ENCODE measurements around the gene SAMM50. TPM values are rescaled to one million over a fixed set of nuclear protein-coding genes. Genes with fewer than 3 reads are reported as not detected.

The SAMM50 gene
- total and polyA plus RNA-seq, 2 experiments from 2014 or later = 58.6 to 60.3 TPM

DNA sequence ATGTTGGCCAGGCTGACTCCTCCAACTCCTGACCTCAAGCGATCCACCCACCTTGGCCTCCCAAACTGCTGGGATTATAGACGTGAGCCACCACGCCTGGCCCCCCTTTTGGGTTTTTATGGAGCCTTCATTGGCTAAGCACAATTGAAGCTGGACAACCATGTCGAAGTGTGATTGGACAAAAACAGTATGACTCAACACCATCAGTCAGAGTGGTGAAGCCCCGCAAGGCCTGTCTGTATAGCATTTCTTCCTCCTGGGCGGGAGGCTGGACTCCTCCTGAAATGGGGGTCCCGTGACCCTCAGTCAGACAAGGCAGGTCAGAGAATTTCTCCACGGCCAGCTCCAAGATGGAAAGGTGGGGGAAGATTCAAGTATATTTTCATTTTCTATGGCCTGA, 65.7 kb downstream of the SAMM50 start:
- Histone ChIP-seq H3K4me2 (no peak overlapping the region), H2AFZ (no peak overlapping the region), H3K27ac (ENCODE audit: low read depth) (no peak overlapping the region), H4K20me1 (replicated peaks; ENCODE audit: insufficient read depth) (no peaks in the 10 kb centered on the region), H3K27me3 (ENCODE audit: insufficient read depth) (peaks cover 5% of the 10 kb centered on the region; the same call in 1 of the 2 replicates), H3F3A (replicated peaks; ENCODE audit: low read depth) (no peaks in the 10 kb centered on the region), H3K79me2 (replicated peaks; ENCODE audit: insufficient read depth) (no peaks in the 10 kb centered on the region), H3K4me1 (ENCODE audit: insufficient read depth) (peaks cover 12% of the 10 kb centered on the region; the same call in 1 of the 2 replicates), H3K4me3 (no peak overlapping the region), H3K9me2 (ENCODE audit: insufficient read depth) (no peaks in the 10 kb centered on the region), H3K36me3 (ENCODE audit: insufficient read depth) (no peaks in the 10 kb centered on the region)
- peaks cover 26% of the 10 kb centered on the region for H3K27me3 Mint-ChIP-seq (ENCODE audit: insufficient read depth, low read depth, poor library complexity)
- TF ChIP-seq ZNF331 (CRISPR knock-in tag; IDR thresholded peaks at IDR 0.05; ENCODE audit: low read depth) (no peak), CTCF (conservative IDR thresholded peaks at IDR 0.05; ENCODE audit: low read depth in 2 of 2) (no peak)
- no peak for ATAC-seq
- peak overlapping the region; percentile 31; the same call in 1 of the 2 replicates for H3K27ac Mint-ChIP-seq
- DNase-seq (ENCODE audit: low spot score) = no peak
- no peak overlapping the region for H3K4me3 Mint-ChIP-seq
- no peaks in the 10 kb centered on the region for H3K9me3 Mint-ChIP-seq
- H3K4me1 Mint-ChIP-seq = peaks cover 7% of the 10 kb centered on the region
- no peaks in the 10 kb centered on the region for H3K36me3 Mint-ChIP-seq (ENCODE audit: low read depth)

GRCh38 chr22:44023404-44024287, 68.4 kb downstream of the SAMM50 start:
- H3K4me1 ChIP-seq (ENCODE audit: insufficient read depth) = peaks cover 18% of the 10 kb centered on the region; the same call in 1 of the 2 replicates
- no peak overlapping the region for H3K27ac ChIP-seq (ENCODE audit: low read depth)
- peaks cover 8% of the 10 kb centered on the region; the same call in 1 of the 2 replicates for H3K79me2 ChIP-seq (replicated peaks; ENCODE audit: insufficient read depth)
- H3K36me3 Mint-ChIP-seq (ENCODE audit: low read depth) = no peaks in the 10 kb centered on the region
- peak overlapping the region; percentile 77 for H3K4me3 Mint-ChIP-seq
- H3K9me2 ChIP-seq (ENCODE audit: insufficient read depth) = no peaks in the 10 kb centered on the region
- no peaks in the 10 kb centered on the region for H3K9me3 Mint-ChIP-seq
- ATAC-seq (peak; percentile 78), DNase-seq (ENCODE audit: low spot score) (peak; percentile 75)
- H3K36me3 ChIP-seq (ENCODE audit: insufficient read depth) = no peaks in the 10 kb centered on the region
- peak overlapping the region; percentile 64 for H3K4me3 ChIP-seq
- H3F3A ChIP-seq (replicated peaks; ENCODE audit: low read depth) = no peaks in the 10 kb centered on the region
- H3K4me1 Mint-ChIP-seq = peaks cover 18% of the 10 kb centered on the region
- peak overlapping the region; percentile 88 for H3K4me2 ChIP-seq
- H3K27ac Mint-ChIP-seq = no peak overlapping the region
- H4K20me1 ChIP-seq (replicated peaks; ENCODE audit: insufficient read depth) = no peaks in the 10 kb centered on the region
- peaks cover 23% of the 10 kb centered on the region for H3K27me3 Mint-ChIP-seq (ENCODE audit: insufficient read depth, low read depth, poor library complexity)
- H3K27me3 ChIP-seq (ENCODE audit: insufficient read depth) = peaks cover 5% of the 10 kb centered on the region; the same call in 1 of the 2 replicates
- peak overlapping the region; percentile 99 for H2AFZ ChIP-seq
- TF ChIP-seq POLR2AphosphoS5 (IDR thresholded peaks at IDR 0.05; ENCODE audit: low read depth) = peak; percentile 38; the same call in 1 of the 2 replicates
- no peak for TF ChIP-seq REST (IDR thresholded peaks at IDR 0.05; ENCODE audit: unreplicated experiment)
- no peak for TF ChIP-seq ZNF462 (CRISPR knock-in tag; IDR thresholded peaks at IDR 0.05)
- TF ChIP-seq, protein P1, sequence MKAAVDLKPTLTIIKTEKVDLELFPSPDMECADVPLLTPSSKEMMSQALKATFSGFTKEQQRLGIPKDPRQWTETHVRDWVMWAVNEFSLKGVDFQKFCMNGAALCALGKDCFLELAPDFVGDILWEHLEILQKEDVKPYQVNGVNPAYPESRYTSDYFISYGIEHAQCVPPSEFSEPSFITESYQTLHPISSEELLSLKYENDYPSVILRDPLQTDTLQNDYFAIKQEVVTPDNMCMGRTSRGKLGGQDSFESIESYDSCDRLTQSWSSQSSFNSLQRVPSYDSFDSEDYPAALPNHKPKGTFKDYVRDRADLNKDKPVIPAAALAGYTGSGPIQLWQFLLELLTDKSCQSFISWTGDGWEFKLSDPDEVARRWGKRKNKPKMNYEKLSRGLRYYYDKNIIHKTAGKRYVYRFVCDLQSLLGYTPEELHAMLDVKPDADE (IDR thresholded peaks at IDR 0.05) = no peak
- no peak for TF ChIP-seq ZNF114 (CRISPR knock-in tag; IDR thresholded peaks at IDR 0.05)
